ENCODE results near the gene PLLP. TPM values are rescaled to one million over a fixed set of nuclear protein-coding genes. Genes with fewer than 3 reads are reported as not detected.

Gene PLLP
- total and polyA plus RNA-seq, 10 of the 15 experiments (the other 5 are each of a cell fraction or from before 2014, with no cell fraction given) = 0.21 to 5.8 (median 0.67) TPM

DNA sequence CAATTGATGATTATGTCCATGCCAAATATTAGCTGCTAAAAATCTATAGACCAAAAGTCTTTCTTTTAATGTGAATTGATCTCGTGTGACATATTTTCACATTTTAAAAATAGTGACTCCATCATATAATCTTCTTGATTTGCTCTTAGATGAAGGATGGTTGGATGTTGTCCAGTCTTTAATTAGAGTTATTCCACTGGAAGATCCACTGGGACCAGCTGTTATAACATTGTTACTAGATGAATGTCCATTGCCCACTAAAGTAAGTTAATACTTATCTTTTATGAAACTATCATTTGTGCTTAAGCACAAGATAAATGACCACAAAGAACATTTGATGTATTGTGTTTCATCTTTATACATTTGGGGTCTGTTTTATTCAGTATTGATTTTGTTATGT lies 75.5 kb downstream of the PLLP start (continued):
- TF ChIP-seq, protein P1, sequence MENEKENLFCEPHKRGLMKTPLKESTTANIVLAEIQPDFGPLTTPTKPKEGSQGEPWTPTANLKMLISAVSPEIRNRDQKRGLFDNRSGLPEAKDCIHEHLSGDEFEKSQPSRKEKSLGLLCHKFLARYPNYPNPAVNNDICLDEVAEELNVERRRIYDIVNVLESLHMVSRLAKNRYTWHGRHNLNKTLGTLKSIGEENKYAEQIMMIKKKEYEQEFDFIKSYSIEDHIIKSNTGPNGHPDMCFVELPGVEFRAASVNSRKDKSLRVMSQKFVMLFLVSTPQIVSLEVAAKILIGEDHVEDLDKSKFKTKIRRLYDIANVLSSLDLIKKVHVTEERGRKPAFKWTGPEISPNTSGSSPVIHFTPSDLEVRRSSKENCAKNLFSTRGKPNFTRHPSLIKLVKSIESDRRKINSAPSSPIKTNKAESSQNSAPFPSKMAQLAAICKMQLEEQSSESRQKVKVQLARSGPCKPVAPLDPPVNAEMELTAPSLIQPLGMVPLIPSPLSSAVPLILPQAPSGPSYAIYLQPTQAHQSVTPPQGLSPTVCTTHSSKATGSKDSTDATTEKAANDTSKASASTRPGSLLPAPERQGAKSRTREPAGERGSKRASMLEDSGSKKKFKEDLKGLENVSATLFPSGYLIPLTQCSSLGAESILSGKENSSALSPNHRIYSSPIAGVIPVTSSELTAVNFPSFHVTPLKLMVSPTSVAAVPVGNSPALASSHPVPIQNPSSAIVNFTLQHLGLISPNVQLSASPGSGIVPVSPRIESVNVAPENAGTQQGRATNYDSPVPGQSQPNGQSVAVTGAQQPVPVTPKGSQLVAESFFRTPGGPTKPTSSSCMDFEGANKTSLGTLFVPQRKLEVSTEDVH (IDR thresholded peaks at IDR 0.05; ENCODE audit: low read depth, partially characterized antibody) = no peak
- TF ChIP-seq POLR2AphosphoS2 (IDR thresholded peaks at IDR 0.05; ENCODE audit: low read depth, low read length) (no peak), PAX5 (IDR thresholded peaks at IDR 0.05; ENCODE audit: borderline replicate concordance, low read depth, low read length) (no peak), STAT1 (conservative IDR thresholded peaks at IDR 0.05) (no peak)

Small RNA genes lying within 50 kb of the gene (small RNA-seq; reads per million reads assigned to genes)
- gene AC108081.1 = not detected

Other genes with a start within 250 kb of the PLLP start
Only the 7 nearest of the 11 such genes appear.
- gene PSME3IP1, start 98.6 kb downstream of the PLLP start, total RNA-seq (2014; rRNA removed) = 67.9 and 82.1 TPM in 2 replicates
- 146 and 152 TPM in 2 replicates for gene PSME3IP1, start 98.6 kb downstream of the PLLP start, total RNA-seq (2014; rRNA removed; fragmentation: Illumina TruSeq; extraction: Trizol)
- gene PSME3IP1, start 98.6 kb downstream of the PLLP start, total RNA-seq (2021) = 101 and 104 TPM in 2 replicates
- 114 and 117 TPM in 2 replicates for gene PSME3IP1, start 98.6 kb downstream of the PLLP start, polyA plus RNA-seq (2011; rRNA removed)
- 174 and 180 TPM in 2 replicates for gene PSME3IP1, start 98.6 kb downstream of the PLLP start, polyA plus RNA-seq (2014; fragmentation: Illumina TruSeq; extraction: Trizol)
- gene PSME3IP1, start 98.6 kb downstream of the PLLP start, polyA plus RNA-seq (2014; fragmentation: Nextera tagmentation; extraction: Ambion mirVana) = 10 to 100 TPM; 72.5 to 90.2 TPM
- 94.6 and 106 TPM in 2 replicates for gene PSME3IP1, start 98.6 kb downstream of the PLLP start, polyA plus RNA-seq (2014; rRNA removed)
- gene PSME3IP1, start 98.6 kb downstream of the PLLP start, polyA plus RNA-seq (2016; fragmentation: Nextera tagmentation; extraction: Ambion mirVana) = 100 to 1,000 TPM; 135 to 143 TPM
- gene RSPRY1, start 98.3 kb downstream of the PLLP start, total RNA-seq (2014; rRNA removed) = 35.0 and 37.5 TPM in 2 replicates
- gene RSPRY1, start 98.3 kb downstream of the PLLP start, total RNA-seq (2014; rRNA removed; fragmentation: Illumina TruSeq; extraction: Trizol) = 41.2 and 44.8 TPM in 2 replicates
- 38.0 and 40.5 TPM in 2 replicates for gene RSPRY1, start 98.3 kb downstream of the PLLP start, total RNA-seq (2021)
- 47.7 and 50.8 TPM in 2 replicates for gene RSPRY1, start 98.3 kb downstream of the PLLP start, polyA plus RNA-seq (2011; rRNA removed)
- gene RSPRY1, start 98.3 kb downstream of the PLLP start, polyA plus RNA-seq (2014; fragmentation: Illumina TruSeq; extraction: Trizol) = 41.8 and 47.7 TPM in 2 replicates
- 10 to 100 TPM; 18.5 to 25.1 TPM for gene RSPRY1, start 98.3 kb downstream of the PLLP start, polyA plus RNA-seq (2014; fragmentation: Nextera tagmentation; extraction: Ambion mirVana)
- gene RSPRY1, start 98.3 kb downstream of the PLLP start, polyA plus RNA-seq (2014; rRNA removed) = 24.0 and 29.1 TPM in 2 replicates
- gene RSPRY1, start 98.3 kb downstream of the PLLP start, polyA plus RNA-seq (2016; fragmentation: Nextera tagmentation; extraction: Ambion mirVana) = 10 to 100 TPM; 44.8 to 57.0 TPM
- 30.9 and 35.8 TPM in 2 replicates for gene ARL2BP, start 39.4 kb downstream of the PLLP start, total RNA-seq (2014; rRNA removed)
- 26.3 and 27.4 TPM in 2 replicates for gene ARL2BP, start 39.4 kb downstream of the PLLP start, total RNA-seq (2014; rRNA removed; fragmentation: Illumina TruSeq; extraction: Trizol)
- 25.5 and 28.5 TPM in 2 replicates for gene ARL2BP, start 39.4 kb downstream of the PLLP start, total RNA-seq (2021)
- gene ARL2BP, start 39.4 kb downstream of the PLLP start, polyA plus RNA-seq (2011; rRNA removed) = 51.1 and 56.6 TPM in 2 replicates
- gene ARL2BP, start 39.4 kb downstream of the PLLP start, polyA plus RNA-seq (2014; fragmentation: Illumina TruSeq; extraction: Trizol) = 33.6 and 35.5 TPM in 2 replicates
- 10 to 100 TPM; 12.5 to 20.5 TPM for gene ARL2BP, start 39.4 kb downstream of the PLLP start, polyA plus RNA-seq (2014; fragmentation: Nextera tagmentation; extraction: Ambion mirVana)
- gene ARL2BP, start 39.4 kb downstream of the PLLP start, polyA plus RNA-seq (2014; rRNA removed) = 21.7 and 23.9 TPM in 2 replicates
- gene ARL2BP, start 39.4 kb downstream of the PLLP start, polyA plus RNA-seq (2016; fragmentation: Nextera tagmentation; extraction: Ambion mirVana) = 10 to 100 TPM; 44.2 to 50.9 TPM
- gene CCL22, start 74.1 kb upstream of the PLLP start, total RNA-seq (2014; rRNA removed) = 114 and 118 TPM in 2 replicates
- gene CCL22, start 74.1 kb upstream of the PLLP start, total RNA-seq (2014; rRNA removed; fragmentation: Illumina TruSeq; extraction: Trizol) = 132 and 137 TPM in 2 replicates
- gene CCL22, start 74.1 kb upstream of the PLLP start, total RNA-seq (2021) = 704 and 775 TPM in 2 replicates
- 14.5 and 38.0 TPM in 2 replicates for gene CCL22, start 74.1 kb upstream of the PLLP start, polyA plus RNA-seq (2011; rRNA removed)
- gene CCL22, start 74.1 kb upstream of the PLLP start, polyA plus RNA-seq (2014; fragmentation: Illumina TruSeq; extraction: Trizol) = 508 and 540 TPM in 2 replicates
- 100 to 1,000 TPM; 581 to 591 TPM for gene CCL22, start 74.1 kb upstream of the PLLP start, polyA plus RNA-seq (2014; fragmentation: Nextera tagmentation; extraction: Ambion mirVana)
- 221 and 240 TPM in 2 replicates for gene CCL22, start 74.1 kb upstream of the PLLP start, polyA plus RNA-seq (2014; rRNA removed)
- 100 to 1,000 TPM; 347 to 350 TPM for gene CCL22, start 74.1 kb upstream of the PLLP start, polyA plus RNA-seq (2016; fragmentation: Nextera tagmentation; extraction: Ambion mirVana)
- 0.68 and 1.1 TPM in 2 replicates for gene CX3CL1, start 87.8 kb upstream of the PLLP start, total RNA-seq (2014; rRNA removed)
- 0.31 and 0.41 TPM in 2 replicates for gene CX3CL1, start 87.8 kb upstream of the PLLP start, total RNA-seq (2014; rRNA removed; fragmentation: Illumina TruSeq; extraction: Trizol)
- 0.77 and 1.2 TPM in 2 replicates for gene CX3CL1, start 87.8 kb upstream of the PLLP start, total RNA-seq (2021)
- gene CX3CL1, start 87.8 kb upstream of the PLLP start, polyA plus RNA-seq (2011; rRNA removed) = 0.59 and 1.2 TPM in 2 replicates
- gene CX3CL1, start 87.8 kb upstream of the PLLP start, polyA plus RNA-seq (2014; fragmentation: Illumina TruSeq; extraction: Trizol) = 0.48 and 0.60 TPM in 2 replicates
- under 1 TPM; 0.03 to 0.05 TPM for gene CX3CL1, start 87.8 kb upstream of the PLLP start, polyA plus RNA-seq (2014; fragmentation: Nextera tagmentation; extraction: Ambion mirVana)
- 0.63 and 1.2 TPM in 2 replicates for gene CX3CL1, start 87.8 kb upstream of the PLLP start, polyA plus RNA-seq (2014; rRNA removed)
- gene CX3CL1, start 87.8 kb upstream of the PLLP start, polyA plus RNA-seq (2016; fragmentation: Nextera tagmentation; extraction: Ambion mirVana) = under 1 TPM; 0.16 to 0.18 TPM
- 66.1 and 72.0 TPM in 2 replicates for gene CCL17, start 120.1 kb upstream of the PLLP start, total RNA-seq (2014; rRNA removed)
- 54.8 and 54.9 TPM in 2 replicates for gene CCL17, start 120.1 kb upstream of the PLLP start, total RNA-seq (2014; rRNA removed; fragmentation: Illumina TruSeq; extraction: Trizol)
- 33.1 and 39.5 TPM in 2 replicates for gene CCL17, start 120.1 kb upstream of the PLLP start, total RNA-seq (2021)
- gene CCL17, start 120.1 kb upstream of the PLLP start, polyA plus RNA-seq (2011; rRNA removed) = 0.92 and 1.2 TPM in 2 replicates
- 26.2 and 55.9 TPM in 2 replicates for gene CCL17, start 120.1 kb upstream of the PLLP start, polyA plus RNA-seq (2014; fragmentation: Illumina TruSeq; extraction: Trizol)
- gene CCL17, start 120.1 kb upstream of the PLLP start, polyA plus RNA-seq (2014; fragmentation: Nextera tagmentation; extraction: Ambion mirVana) = 10 to 100 TPM; 26.4 to 31.2 TPM
- 84.9 and 107 TPM in 2 replicates for gene CCL17, start 120.1 kb upstream of the PLLP start, polyA plus RNA-seq (2014; rRNA removed)
- 10 to 100 TPM; 28.3 to 35.2 TPM for gene CCL17, start 120.1 kb upstream of the PLLP start, polyA plus RNA-seq (2016; fragmentation: Nextera tagmentation; extraction: Ambion mirVana)
- gene CIAPIN1, start 162.7 kb upstream of the PLLP start, total RNA-seq (2014; rRNA removed) = 54.3 and 55.0 TPM in 2 replicates
- 43.0 and 46.2 TPM in 2 replicates for gene CIAPIN1, start 162.7 kb upstream of the PLLP start, total RNA-seq (2014; rRNA removed; fragmentation: Illumina TruSeq; extraction: Trizol)
- 51.4 and 53.3 TPM in 2 replicates for gene CIAPIN1, start 162.7 kb upstream of the PLLP start, total RNA-seq (2021)
- gene CIAPIN1, start 162.7 kb upstream of the PLLP start, polyA plus RNA-seq (2011; rRNA removed) = 42.0 and 50.0 TPM in 2 replicates
- 53.6 and 59.0 TPM in 2 replicates for gene CIAPIN1, start 162.7 kb upstream of the PLLP start, polyA plus RNA-seq (2014; fragmentation: Illumina TruSeq; extraction: Trizol)
- 100 to 1,000 TPM; 118 to 150 TPM for gene CIAPIN1, start 162.7 kb upstream of the PLLP start, polyA plus RNA-seq (2014; fragmentation: Nextera tagmentation; extraction: Ambion mirVana)
- 44.8 and 52.7 TPM in 2 replicates for gene CIAPIN1, start 162.7 kb upstream of the PLLP start, polyA plus RNA-seq (2014; rRNA removed)
- 10 to 100 TPM; 90.9 to 92.2 TPM for gene CIAPIN1, start 162.7 kb upstream of the PLLP start, polyA plus RNA-seq (2016; fragmentation: Nextera tagmentation; extraction: Ambion mirVana)